ENCODE results near the gene SSU72. TPM values are rescaled to one million over a fixed set of nuclear protein-coding genes. Genes with fewer than 3 reads are reported as not detected.
"Not testable (repeated sequence)": the region's sequence is repeated elsewhere in the genome, so short reads cannot be mapped to it uniquely, and the experiment has no call there.

Gene SSU72
- total RNA-seq, 4 donors from 2014 or later: 98.4 to 125 (median 124) TPM

DNA sequence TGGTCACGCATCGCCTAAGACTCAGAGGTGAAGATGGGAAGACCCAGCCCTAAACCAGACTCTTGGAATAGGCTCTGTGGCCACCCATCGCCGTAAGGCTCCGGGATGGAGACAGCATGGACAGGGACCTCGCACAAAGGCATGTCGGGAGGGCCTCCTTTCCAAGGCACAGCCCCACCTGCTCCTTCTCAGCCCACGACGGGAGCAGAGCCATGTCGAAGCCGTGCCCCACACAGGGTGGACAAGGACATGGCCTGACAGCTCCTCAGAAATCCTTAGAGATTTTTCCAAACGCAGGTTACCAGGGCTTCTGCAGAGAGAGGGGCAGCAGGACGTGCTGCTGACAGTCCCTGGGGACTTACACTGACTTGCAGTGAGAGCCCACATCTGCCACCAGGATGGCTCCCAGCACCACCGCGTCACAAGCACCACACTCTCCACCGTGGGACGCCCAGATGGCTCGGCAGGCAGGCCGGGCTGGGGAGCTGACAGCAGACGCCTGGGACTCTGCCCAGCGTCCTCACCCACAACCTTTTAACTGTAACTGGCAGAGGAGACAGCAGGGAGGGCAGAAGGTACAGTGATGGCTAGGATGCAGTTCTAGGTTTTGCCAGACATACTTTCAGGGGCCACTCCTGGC, 12.0 kb downstream of the SSU72 start:
- 86 to 100% methylated on average over 8 of the region's 21 CpGs for WGBS, 2 donors
- no peak for DNase-seq
- peaks cover 20 to 74% (median 48%) of the 10 kb centered on the region in 3 donors for H3K36me3 ChIP-seq
- TF ChIP-seq, protein P1, sequence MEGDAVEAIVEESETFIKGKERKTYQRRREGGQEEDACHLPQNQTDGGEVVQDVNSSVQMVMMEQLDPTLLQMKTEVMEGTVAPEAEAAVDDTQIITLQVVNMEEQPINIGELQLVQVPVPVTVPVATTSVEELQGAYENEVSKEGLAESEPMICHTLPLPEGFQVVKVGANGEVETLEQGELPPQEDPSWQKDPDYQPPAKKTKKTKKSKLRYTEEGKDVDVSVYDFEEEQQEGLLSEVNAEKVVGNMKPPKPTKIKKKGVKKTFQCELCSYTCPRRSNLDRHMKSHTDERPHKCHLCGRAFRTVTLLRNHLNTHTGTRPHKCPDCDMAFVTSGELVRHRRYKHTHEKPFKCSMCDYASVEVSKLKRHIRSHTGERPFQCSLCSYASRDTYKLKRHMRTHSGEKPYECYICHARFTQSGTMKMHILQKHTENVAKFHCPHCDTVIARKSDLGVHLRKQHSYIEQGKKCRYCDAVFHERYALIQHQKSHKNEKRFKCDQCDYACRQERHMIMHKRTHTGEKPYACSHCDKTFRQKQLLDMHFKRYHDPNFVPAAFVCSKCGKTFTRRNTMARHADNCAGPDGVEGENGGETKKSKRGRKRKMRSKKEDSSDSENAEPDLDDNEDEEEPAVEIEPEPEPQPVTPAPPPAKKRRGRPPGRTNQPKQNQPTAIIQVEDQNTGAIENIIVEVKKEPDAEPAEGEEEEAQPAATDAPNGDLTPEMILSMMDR (IDR thresholded peaks at IDR 0.05): no peak
- TF ChIP-seq POLR2A (IDR thresholded peaks at IDR 0.05): no peak
- no peak overlapping the region for H3K27ac ChIP-seq
- H3K4me3 ChIP-seq: no peak overlapping the region
- no peaks in the 10 kb centered on the region for H3K27me3 ChIP-seq
- H3K4me1 ChIP-seq: peaks cover 0 to 46% (median 12%) of the 10 kb centered on the region in 3 donors
- intact Hi-C loops (cut with DNase I): no loop called here
- no peaks in the 10 kb centered on the region for H3K9me3 ChIP-seq

- H3K27ac ChIP-seq: no peak overlapping the region
- intact Hi-C loops (cut with DNase I): no loop called here
- H3K4me3 ChIP-seq: no peak overlapping the region
- TF ChIP-seq, protein P1 (IDR thresholded peaks at IDR 0.05): no peak
- TF ChIP-seq POLR2A (IDR thresholded peaks at IDR 0.05): no peak
- H3K27me3 ChIP-seq: no peaks in the 10 kb centered on the region
- 90 to 98% methylated on average over 4 to 6 of the region's 15 CpGs for WGBS, 2 donors
- no peak for DNase-seq
- peaks cover 0 to 44% (median 6%) of the 10 kb centered on the region in 3 donors for H3K4me1 ChIP-seq
- H3K9me3 ChIP-seq: no peaks in the 10 kb centered on the region
- peaks cover 20 to 72% (median 48%) of the 10 kb centered on the region in 3 donors for H3K36me3 ChIP-seq
These were observed 12.7 kb downstream of the SSU72 start for GRCh38 chr1:1561801-1562470.

GRCh38 chr1:1560178-1560577, 14.5 kb downstream of the SSU72 start:
- H3K4me3 ChIP-seq: no peak overlapping the region
- peak overlapping the region in 2 of 4 donors; percentile 25 to 52 for H3K27ac ChIP-seq
- intact Hi-C loops (cut with DNase I): no loop called here
- H3K9me3 ChIP-seq: no peaks in the 10 kb centered on the region
- no peaks in the 10 kb centered on the region for H3K27me3 ChIP-seq
- WGBS, 2 donors: 88 to 89% methylated on average over 8 to 9 of the region's 9 CpGs
- TF ChIP-seq, protein P1 (IDR thresholded peaks at IDR 0.05): no peak
- TF ChIP-seq POLR2A (IDR thresholded peaks at IDR 0.05): no peak
- H3K4me1 ChIP-seq: peaks cover 0 to 47% (median 3%) of the 10 kb centered on the region in 3 donors
- peaks cover 20 to 57% (median 39%) of the 10 kb centered on the region in 3 donors for H3K36me3 ChIP-seq
- DNase-seq: no peak

DNA sequence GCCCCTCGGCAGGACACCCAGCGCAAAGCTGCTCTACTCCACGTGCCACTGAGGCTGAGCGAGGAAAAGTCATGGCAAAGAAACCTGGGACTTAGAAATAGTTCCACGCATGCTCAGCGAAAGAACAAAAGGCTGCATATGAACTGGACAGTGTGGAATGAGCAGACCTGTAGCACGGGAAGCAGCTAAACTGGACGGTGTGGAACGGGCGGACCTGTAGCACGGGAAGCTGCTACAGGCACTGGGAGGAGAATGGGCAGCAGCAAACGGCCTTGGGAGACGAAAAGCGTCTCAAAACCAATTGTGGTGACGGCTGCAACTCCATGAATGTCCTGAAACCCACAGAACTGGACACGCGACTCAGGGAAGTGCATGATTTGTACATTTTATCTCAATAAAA, 15.6 kb downstream of the SSU72 start:
- intact Hi-C loops (cut with DNase I): no loop called here
- TF ChIP-seq, protein P1 (IDR thresholded peaks at IDR 0.05): no peak
- no peak for TF ChIP-seq POLR2A (IDR thresholded peaks at IDR 0.05)
- Histone ChIP-seq H3K9me3 (no peaks in the 10 kb centered on the region), H3K36me3 (peaks cover 14 to 48% (median 29%) of the 10 kb centered on the region in 3 donors), H3K27ac (peak overlapping the region; percentile 28 to 66 (median 48)), H3K4me1 (peaks cover 5 to 54% (median 10%) of the 10 kb centered on the region in 3 donors), H3K27me3 (no peaks in the 10 kb centered on the region), H3K4me3 (no peak overlapping the region)
- 73 to 82% methylated on average over 17 of the region's 17 CpGs for WGBS, 2 donors
- DNase-seq: no peak

DNA sequence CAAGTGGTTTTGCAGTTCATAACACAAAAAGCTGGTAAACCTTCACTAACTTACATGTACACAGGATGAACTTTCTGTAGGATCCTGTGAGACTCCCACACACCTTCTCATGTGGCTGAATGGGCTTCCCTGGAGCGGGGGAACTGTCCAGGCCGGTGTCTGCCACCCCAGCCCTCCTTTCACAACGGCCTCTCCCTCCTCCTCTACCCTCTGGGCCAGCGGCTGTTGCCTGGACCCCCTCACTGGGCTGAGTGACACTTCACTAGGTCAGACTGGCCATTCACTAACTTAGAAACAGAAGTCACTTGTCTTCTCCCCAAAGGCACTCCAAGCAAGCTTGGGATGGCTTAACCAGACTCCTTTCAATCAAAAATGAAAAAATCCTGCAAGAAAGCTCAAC, 16.1 kb downstream of the SSU72 start:
- Histone ChIP-seq H3K9me3 (no peaks in the 10 kb centered on the region), H3K36me3 (peaks cover 10 to 43% (median 24%) of the 10 kb centered on the region in 3 donors), H3K27me3 (no peaks in the 10 kb centered on the region), H3K4me3 (no peak overlapping the region), H3K4me1 (peaks cover 5 to 49% (median 9%) of the 10 kb centered on the region in 3 donors), H3K27ac (peak overlapping the region in 3 of 4 donors; percentile 28 to 66 (median 52))
- intact Hi-C loops (cut with DNase I): no loop called here
- TF ChIP-seq, protein P1 (IDR thresholded peaks at IDR 0.05): no peak
- TF ChIP-seq POLR2A (IDR thresholded peaks at IDR 0.05): no peak
- WGBS, 2 donors: 75 to 90% methylated on average over 3 to 4 of the region's 4 CpGs
- DNase-seq: no peak

GRCh38 chr1:1557688-1558087, 17.0 kb downstream of the SSU72 start:
- H3K36me3 ChIP-seq: peaks cover 10 to 34% (median 15%) of the 10 kb centered on the region in 3 donors
- H3K27ac ChIP-seq: peak overlapping the region in 1 of 4 donors; percentile 52
- H3K4me3 ChIP-seq; H3K9me3 ChIP-seq; intact Hi-C loops (cut with DNase I); DNase-seq; H3K27me3 ChIP-seq: not testable (repeated sequence)
- peaks cover 5 to 47% (median 7%) of the 10 kb centered on the region in 3 donors for H3K4me1 ChIP-seq
- WGBS, 2 donors: 74 to 91% methylated on average over 4 to 6 of the region's 7 CpGs

DNA sequence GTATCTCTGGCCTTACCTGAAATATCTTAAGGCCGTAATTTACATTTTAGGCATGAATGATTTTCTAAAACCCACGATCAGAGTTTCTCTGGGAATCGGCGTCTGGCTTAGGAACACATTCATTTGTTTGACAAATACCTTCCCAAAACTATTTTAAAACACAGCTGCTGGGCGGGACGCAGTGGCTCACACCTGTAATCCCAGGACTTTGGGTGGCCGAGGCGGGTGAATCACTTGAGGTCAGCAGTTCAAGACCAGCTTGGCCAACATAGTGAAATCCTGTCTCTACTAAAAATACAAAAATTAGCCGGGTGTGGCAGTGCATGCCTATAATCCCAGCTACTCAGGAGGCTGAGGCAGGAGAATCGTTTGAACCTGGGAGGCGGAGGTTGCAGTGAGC, 17.7 kb downstream of the SSU72 start:
- H3K4me3 ChIP-seq; H3K9me3 ChIP-seq; H3K27me3 ChIP-seq; intact Hi-C loops (cut with DNase I); DNase-seq: not testable (repeated sequence)
- WGBS, 2 donors: 62 to 75% methylated on average over 11 of the region's 11 CpGs
- Histone ChIP-seq H3K27ac (peak overlapping the region; percentile 6 to 57 (median 40)), H3K36me3 (peaks cover 8 to 27% (median 10%) of the 10 kb centered on the region in 3 donors), H3K4me1 (peaks cover 5 to 47% (median 7%) of the 10 kb centered on the region in 3 donors)

Data from esophagus squamous epithelium (tissue), 5 donors.